Keratinocyte (primary cell): Measurements from ENCODE around the gene SSR1.

Experiments used
- EZH2 ChIP-seq: IDR thresholded peaks from one replicate; pipeline ENCODE4 v1.6.1; 2012; ENCODE audit warnings: inconsistent platforms, mild to moderate bottlenecking, low read length, moderate library complexity
- TF ChIP-seq, protein P1 (sequence below), 3 experiments: IDR thresholded peaks in 1 of 3; conservative IDR thresholded peaks in 1 of 3; optimal IDR thresholded peaks in 1 of 3; 2 replicates in 2 of 3; 3 replicates in 1 of 3; pipeline versions ENCODE3 to v1.5.1; 2011; ENCODE audit warnings: low read length in 3 of 3, mild to moderate bottlenecking in 3 of 3, moderate library complexity in 2 of 3, control low read depth in 1 of 3, inconsistent platforms in 1 of 3; ENCODE audit not compliant: insufficient read depth in 2 of 3; ENCODE audit errors: extremely low read depth in 1 of 3

DNA sequence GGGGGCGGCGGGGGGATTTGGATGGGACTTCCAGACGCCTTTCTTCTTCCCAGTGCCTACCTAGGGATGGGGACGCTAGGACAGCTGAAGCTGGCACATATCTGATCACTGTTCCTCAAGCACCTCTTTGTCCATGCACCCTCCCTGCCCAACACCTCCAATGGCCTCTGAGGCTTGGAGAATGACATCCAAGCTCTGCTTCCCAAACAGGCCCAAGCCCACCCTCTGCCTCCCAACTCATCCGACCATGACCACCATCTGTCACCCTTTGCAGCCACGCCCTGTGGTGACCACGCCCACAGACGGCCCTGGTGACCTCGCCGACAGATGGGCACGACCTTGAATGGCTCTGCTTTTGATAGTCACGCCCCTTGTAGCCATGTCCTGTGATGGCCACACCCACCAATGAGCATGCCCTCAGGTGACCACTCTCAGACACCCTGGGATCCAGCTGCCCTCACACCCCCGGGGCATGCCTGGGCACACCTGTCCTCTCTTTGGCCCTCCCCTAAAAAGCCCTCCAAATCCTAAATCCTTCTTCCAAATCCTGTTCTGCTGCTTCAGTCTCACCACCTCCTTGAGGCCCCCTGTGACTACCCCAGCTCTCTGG lies 51.0 kb downstream of the SSR1 start:
- TF ChIP-seq, protein P1, sequence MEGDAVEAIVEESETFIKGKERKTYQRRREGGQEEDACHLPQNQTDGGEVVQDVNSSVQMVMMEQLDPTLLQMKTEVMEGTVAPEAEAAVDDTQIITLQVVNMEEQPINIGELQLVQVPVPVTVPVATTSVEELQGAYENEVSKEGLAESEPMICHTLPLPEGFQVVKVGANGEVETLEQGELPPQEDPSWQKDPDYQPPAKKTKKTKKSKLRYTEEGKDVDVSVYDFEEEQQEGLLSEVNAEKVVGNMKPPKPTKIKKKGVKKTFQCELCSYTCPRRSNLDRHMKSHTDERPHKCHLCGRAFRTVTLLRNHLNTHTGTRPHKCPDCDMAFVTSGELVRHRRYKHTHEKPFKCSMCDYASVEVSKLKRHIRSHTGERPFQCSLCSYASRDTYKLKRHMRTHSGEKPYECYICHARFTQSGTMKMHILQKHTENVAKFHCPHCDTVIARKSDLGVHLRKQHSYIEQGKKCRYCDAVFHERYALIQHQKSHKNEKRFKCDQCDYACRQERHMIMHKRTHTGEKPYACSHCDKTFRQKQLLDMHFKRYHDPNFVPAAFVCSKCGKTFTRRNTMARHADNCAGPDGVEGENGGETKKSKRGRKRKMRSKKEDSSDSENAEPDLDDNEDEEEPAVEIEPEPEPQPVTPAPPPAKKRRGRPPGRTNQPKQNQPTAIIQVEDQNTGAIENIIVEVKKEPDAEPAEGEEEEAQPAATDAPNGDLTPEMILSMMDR (optimal IDR thresholded peaks at IDR 0.05 in 1 of 3, IDR thresholded peaks at IDR 0.05 in 1 of 3, conservative IDR thresholded peaks at IDR 0.05 in 1 of 3; ENCODE audit: extremely low read depth in 1 of 3, insufficient read depth in 2 of 3, low read length in 3 of 3), result no peak
- TF ChIP-seq EZH2, result no peak
